Activated naive CD4-positive, alpha-beta T cell treated with anti-CD3 and anti-CD28 coated beads, Interleukin-2, amount 10 ng/mL, durations not matched to agents 7 days and 5 days (primary cell): ENCODE data around the gene LLGL2.
"Not testable (repeated sequence)": the region's sequence is repeated elsewhere in the genome, so short reads cannot be mapped to it uniquely, and the experiment has no call there.

Experiments used
- CTCF ChIA-PET: fragments of 350-600 bp; sonication (Branson Sonifier 250); formaldehyde crosslinking; loops from one replicate; lab custom pipeline; 2021; ENCODE audit warnings: antibody characterized with exemption; lab: Charles Lee
- DNase-seq: peaks from one replicate; pipeline ENCODE4 v3.0.0-alpha.2; 2020
- H3K27ac Mint-ChIP-seq: one replicate; pipeline ENCODE4 v1.8.0; 2021; ENCODE audit warnings: mild to moderate bottlenecking, moderate library complexity, mixed read lengths
- H3K27me3 Mint-ChIP-seq: one replicate; pipeline ENCODE4 v1.8.0; 2021; ENCODE audit warnings: mild to moderate bottlenecking, mixed read lengths
- H3K36me3 Mint-ChIP-seq: one replicate; pipeline ENCODE4 v1.8.0; 2021; ENCODE audit warnings: mixed read lengths
- H3K4me1 Mint-ChIP-seq: one replicate; pipeline ENCODE4 v1.8.0; 2021; ENCODE audit warnings: mixed read lengths
- H3K4me3 Mint-ChIP-seq: one replicate; pipeline ENCODE4 v1.8.0; 2021; ENCODE audit warnings: mild to moderate bottlenecking, moderate library complexity, mixed read lengths
- H3K9me3 Mint-ChIP-seq: one replicate; pipeline ENCODE4 v1.8.0; 2021; ENCODE audit warnings: mixed read lengths

LLGL2 gene, protein sequence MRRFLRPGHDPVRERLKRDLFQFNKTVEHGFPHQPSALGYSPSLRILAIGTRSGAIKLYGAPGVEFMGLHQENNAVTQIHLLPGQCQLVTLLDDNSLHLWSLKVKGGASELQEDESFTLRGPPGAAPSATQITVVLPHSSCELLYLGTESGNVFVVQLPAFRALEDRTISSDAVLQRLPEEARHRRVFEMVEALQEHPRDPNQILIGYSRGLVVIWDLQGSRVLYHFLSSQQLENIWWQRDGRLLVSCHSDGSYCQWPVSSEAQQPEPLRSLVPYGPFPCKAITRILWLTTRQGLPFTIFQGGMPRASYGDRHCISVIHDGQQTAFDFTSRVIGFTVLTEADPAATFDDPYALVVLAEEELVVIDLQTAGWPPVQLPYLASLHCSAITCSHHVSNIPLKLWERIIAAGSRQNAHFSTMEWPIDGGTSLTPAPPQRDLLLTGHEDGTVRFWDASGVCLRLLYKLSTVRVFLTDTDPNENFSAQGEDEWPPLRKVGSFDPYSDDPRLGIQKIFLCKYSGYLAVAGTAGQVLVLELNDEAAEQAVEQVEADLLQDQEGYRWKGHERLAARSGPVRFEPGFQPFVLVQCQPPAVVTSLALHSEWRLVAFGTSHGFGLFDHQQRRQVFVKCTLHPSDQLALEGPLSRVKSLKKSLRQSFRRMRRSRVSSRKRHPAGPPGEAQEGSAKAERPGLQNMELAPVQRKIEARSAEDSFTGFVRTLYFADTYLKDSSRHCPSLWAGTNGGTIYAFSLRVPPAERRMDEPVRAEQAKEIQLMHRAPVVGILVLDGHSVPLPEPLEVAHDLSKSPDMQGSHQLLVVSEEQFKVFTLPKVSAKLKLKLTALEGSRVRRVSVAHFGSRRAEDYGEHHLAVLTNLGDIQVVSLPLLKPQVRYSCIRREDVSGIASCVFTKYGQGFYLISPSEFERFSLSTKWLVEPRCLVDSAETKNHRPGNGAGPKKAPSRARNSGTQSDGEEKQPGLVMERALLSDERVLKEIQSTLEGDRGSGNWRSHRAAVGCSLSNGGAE

GRCh38 chr17:75524970-75525805 lies at the start of gene LLGL2:
LLGL2 (plus strand) TSS chr17:75525697; CDS start chr17:75543427, 17,730 bp downstream.
- peaks cover 16% of the 10 kb centered on the region for H3K27me3 Mint-ChIP-seq
- CTCF ChIA-PET: interaction anchor here (1.1 kb wide), 1 partner anchor 285 kb away, joined by 3 read pairs; no protein-coding TSS in a partner anchor
- peak within 1 kb of the TSS; percentile 73 for H3K4me3 Mint-ChIP-seq
- DNase-seq: peak; percentile 87
- peaks cover 14% of the 10 kb centered on the region for H3K4me1 Mint-ChIP-seq
- H3K9me3 Mint-ChIP-seq: no peaks in the 10 kb centered on the region
- H3K27ac Mint-ChIP-seq: no peak within 1 kb of the TSS
- H3K36me3 Mint-ChIP-seq: peaks cover 17% of the 10 kb centered on the region

DNA sequence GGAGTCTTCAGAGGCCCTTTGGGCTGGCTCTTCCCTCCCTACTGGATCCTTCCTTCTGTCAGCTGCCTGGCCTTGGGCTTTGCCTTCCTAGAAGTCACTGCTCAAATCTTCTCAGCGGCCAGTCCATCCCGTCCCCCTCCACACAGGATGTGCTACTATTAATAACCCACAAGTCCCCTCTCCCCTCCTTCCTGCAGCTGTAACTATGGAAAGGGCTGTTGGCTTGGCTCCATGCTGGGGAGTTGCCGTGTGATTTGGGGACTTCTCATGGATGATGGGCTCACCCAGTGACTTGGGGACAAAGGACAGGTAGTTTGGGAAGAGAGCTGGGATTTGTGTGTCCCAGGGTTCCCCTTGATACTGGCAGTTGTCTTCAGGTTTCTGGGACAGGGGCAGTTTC lies 49.6 kb upstream of the LLGL2 start:
- H3K4me3 Mint-ChIP-seq: no peak overlapping the region
- peaks cover 15% of the 10 kb centered on the region for H3K36me3 Mint-ChIP-seq
- CTCF ChIA-PET: no interaction called here
- H3K4me1 Mint-ChIP-seq: no peaks in the 10 kb centered on the region
- H3K27me3 Mint-ChIP-seq: no peaks in the 10 kb centered on the region
- H3K27ac Mint-ChIP-seq: no peak overlapping the region
- no peaks in the 10 kb centered on the region for H3K9me3 Mint-ChIP-seq
- no peak for DNase-seq

GRCh38 chr17:75476271-75476671 lies 49.2 kb upstream of the LLGL2 start:
- H3K36me3 Mint-ChIP-seq: peaks cover 15% of the 10 kb centered on the region
- H3K4me3 Mint-ChIP-seq: no peak overlapping the region
- no peak for DNase-seq

GRCh38 chr17:75476752-75477489 lies 48.6 kb upstream of the LLGL2 start:
- H3K27me3 Mint-ChIP-seq: no peaks in the 10 kb centered on the region
- H3K9me3 Mint-ChIP-seq: no peaks in the 10 kb centered on the region
- H3K4me3 Mint-ChIP-seq: no peak overlapping the region
- no peaks in the 10 kb centered on the region for H3K4me1 Mint-ChIP-seq
- peaks cover 13% of the 10 kb centered on the region for H3K36me3 Mint-ChIP-seq
- H3K27ac Mint-ChIP-seq: no peak overlapping the region
- DNase-seq: no peak
- CTCF ChIA-PET: no interaction called here

More at GRCh38 chr17:75476271-75476671, 49.2 kb upstream of the LLGL2 start:
- CTCF ChIA-PET: no interaction called here
- Mint-ChIP-seq H3K4me1 (no peaks in the 10 kb centered on the region), H3K27ac (no peak overlapping the region), H3K27me3 (no peaks in the 10 kb centered on the region), H3K9me3 (no peaks in the 10 kb centered on the region)

DNA sequence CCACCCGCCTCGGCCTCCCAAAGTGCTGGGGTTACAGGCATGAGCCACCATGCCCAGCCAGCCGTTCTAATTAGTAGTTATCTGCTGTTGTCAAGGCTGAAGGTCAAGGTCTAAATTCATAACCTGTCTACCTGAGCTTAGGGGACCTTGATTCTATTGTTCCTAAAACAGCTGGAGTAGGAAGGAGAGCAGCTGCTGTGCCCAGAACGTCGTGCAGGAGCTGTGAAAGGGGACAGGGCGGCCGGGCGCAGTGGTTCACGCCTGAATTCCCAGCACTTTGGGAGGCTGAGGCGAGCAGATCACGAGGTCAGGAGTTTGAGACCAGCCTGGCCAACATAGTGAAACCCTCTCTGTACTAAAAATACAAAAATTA lies 48.0 kb upstream of the LLGL2 start:
- H3K9me3 Mint-ChIP-seq, CTCF ChIA-PET, DNase-seq, H3K4me3 Mint-ChIP-seq, H3K4me1 Mint-ChIP-seq, H3K36me3 Mint-ChIP-seq, H3K27ac Mint-ChIP-seq, H3K27me3 Mint-ChIP-seq: not testable (repeated sequence)

DNA sequence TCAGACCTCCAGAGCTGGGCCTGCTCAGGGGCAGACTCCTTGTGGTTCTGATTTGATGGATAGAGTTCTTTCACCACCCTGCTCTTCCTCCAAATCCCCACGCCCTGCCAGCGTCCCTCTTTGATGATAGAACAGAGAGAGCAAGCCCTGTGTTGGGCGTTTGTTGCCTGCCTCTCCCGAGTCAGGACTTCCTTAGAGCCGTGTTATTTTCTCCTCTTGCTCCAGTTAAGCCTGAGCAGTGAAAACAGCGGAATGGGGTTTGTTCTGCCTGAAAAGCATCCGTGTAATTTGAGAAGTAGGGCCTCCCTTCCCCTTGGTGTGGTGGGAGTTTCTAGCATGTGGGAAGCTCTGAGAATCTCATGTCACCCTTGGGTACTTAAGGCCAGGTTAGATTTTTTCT lies 47.0 kb upstream of the LLGL2 start:
- Mint-ChIP-seq H3K9me3 (no peaks in the 10 kb centered on the region), H3K36me3 (peaks cover 5% of the 10 kb centered on the region), H3K27ac (no peak overlapping the region), H3K4me3 (no peak overlapping the region), H3K4me1 (no peaks in the 10 kb centered on the region), H3K27me3 (no peaks in the 10 kb centered on the region)
- DNase-seq: no peak
- CTCF ChIA-PET: no interaction called here

DNA sequence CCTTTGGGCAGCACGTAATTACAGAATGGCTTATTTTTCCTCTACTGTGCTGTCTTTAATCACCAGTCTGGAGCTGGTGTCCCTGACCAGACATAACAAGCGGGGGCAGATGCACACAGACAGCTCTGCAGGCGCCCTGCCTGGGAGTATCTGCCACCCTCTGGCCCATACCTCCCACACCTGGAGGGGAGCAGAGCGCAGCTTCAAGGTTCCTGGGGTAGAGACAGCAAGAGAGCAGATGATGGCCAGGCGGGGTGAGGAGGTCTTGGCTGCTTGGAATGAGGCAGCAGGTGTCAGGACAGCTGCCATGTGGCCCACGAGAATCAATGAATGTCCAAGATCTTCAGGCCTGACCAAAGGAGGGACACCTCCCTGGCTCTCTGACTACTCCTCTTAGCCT lies 45.2 kb upstream of the LLGL2 start:
- Mint-ChIP-seq H3K4me1 (peaks cover 2% of the 10 kb centered on the region), H3K27ac (no peak overlapping the region), H3K9me3 (no peaks in the 10 kb centered on the region), H3K4me3 (no peak overlapping the region), H3K27me3 (no peaks in the 10 kb centered on the region), H3K36me3 (peaks cover 7% of the 10 kb centered on the region)
- no peak for DNase-seq
- CTCF ChIA-PET: interaction anchor here (1.0 kb wide), 1 partner anchor 23 kb away, joined by 3 read pairs; no protein-coding TSS in a partner anchor

DNA sequence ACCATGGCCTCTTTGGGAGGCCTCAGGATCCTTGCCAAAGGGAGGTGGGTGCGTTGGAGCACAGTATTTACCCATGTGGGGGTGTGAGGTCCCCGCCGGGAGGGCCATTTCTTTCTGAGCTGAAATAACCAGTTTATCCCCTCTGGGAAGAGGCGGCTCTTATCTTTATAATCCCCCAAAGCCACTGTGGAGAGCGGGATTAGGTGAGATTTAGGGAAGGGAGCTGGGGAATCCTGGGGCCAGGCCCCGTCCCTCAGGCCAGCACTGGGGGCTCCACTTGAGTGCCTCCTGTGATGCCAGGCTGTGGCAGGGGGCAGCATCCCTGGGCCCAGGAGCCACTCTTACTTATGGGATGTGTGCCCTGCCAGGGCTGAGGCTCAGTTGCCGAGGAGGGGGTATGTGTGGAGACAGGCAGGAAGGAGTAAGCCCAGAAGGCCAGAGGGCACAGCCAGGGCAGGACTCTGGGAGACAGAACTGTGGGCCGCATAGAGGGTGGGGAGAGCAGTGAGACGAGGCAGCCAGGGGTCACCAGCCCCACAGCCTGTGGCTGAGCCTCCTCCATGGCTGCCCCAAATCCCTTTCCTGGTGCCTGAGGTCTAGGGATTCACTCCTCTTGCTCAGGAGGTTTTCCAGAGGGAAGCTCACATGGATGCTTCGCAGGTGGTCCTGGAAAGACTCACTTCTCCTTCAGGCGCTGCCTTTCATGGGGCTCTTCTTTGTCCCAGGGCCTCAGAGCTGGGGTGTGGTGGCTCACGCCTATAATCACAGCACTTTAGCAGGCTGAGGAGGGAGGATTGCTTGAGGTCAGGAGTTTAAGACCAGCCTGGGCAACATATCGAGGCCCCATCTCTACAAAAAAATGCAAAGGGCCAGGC lies 44.1 kb upstream of the LLGL2 start:
- peaks cover 7% of the 10 kb centered on the region for H3K4me1 Mint-ChIP-seq
- H3K36me3 Mint-ChIP-seq: peaks cover 10% of the 10 kb centered on the region
- DNase-seq: no peak
- H3K9me3 Mint-ChIP-seq: no peaks in the 10 kb centered on the region
- H3K27me3 Mint-ChIP-seq: no peaks in the 10 kb centered on the region
- H3K27ac Mint-ChIP-seq: no peak overlapping the region
- H3K4me3 Mint-ChIP-seq: no peak overlapping the region
- CTCF ChIA-PET: no interaction called here

DNA sequence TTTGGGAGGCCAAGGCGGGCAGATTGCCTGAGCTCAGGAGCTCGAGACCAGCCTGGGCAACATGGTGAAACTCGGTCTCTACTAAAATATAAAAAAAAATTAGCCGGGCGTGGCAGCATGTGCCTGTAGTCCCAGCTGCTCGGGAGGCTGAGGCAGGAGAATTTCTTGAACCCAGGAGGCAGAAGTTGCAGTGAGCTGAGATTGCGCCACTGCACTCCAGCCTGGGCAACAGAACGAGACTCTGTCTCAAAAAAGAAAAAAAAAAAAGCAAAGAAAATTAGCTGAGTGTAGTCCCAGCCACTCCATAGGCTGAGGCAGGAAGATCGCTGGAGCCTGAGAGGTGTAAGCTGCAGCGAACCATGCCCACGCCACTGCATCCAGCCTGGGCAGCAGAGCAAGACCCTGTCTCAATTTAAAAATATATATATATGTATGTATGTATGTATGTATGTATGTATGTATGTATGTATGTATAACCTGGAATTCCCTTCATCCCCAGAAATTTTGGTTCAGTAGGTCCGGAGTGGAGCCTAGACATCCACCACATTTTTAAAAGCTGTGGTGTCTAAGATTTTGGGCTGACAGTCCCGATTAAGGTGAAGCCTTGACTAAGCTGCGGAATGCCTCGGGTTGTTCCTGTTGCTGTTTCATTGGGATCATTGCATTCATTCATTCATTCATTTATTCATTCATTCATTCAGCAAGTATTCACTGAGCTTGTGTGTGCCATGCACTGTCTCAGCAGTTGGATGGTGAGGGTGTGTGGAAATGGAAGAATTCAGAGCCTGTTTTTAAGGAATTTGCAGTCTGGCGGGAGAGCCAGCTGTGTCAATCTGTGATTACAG lies 43.2 kb upstream of the LLGL2 start:
- Mint-ChIP-seq H3K4me1 (peaks cover 16% of the 10 kb centered on the region), H3K9me3 (no peaks in the 10 kb centered on the region), H3K27me3 (no peaks in the 10 kb centered on the region), H3K4me3 (no peak overlapping the region), H3K27ac (no peak overlapping the region), H3K36me3 (peaks cover 14% of the 10 kb centered on the region)
- DNase-seq: no peak
- CTCF ChIA-PET: no interaction called here

DNA sequence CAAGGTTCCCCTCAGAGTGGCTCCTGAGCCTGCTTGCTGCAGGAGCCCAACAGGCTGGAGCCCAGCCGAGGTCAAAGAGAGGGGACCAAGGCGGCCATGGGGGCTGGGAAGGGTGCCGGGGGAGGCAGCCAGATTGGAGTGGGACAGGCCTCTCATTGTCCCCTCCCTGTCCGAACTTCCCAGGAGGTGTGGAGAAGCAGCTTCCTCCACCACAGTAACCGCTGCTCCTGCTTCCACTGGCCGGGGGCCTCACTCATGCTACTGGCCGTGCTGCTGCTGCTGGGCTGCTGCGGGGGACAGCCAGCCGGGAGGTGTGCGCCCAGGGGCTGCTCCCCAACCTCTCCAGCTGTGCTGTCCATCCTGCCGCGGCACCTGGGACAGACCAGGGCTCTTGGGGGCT lies 39.8 kb upstream of the LLGL2 start:
- CTCF ChIA-PET: no interaction called here
- H3K4me3 Mint-ChIP-seq: no peak overlapping the region
- no peaks in the 10 kb centered on the region for H3K27me3 Mint-ChIP-seq
- no peak overlapping the region for H3K27ac Mint-ChIP-seq
- H3K9me3 Mint-ChIP-seq: no peaks in the 10 kb centered on the region
- H3K4me1 Mint-ChIP-seq: peaks cover 29% of the 10 kb centered on the region
- DNase-seq: no peak
- H3K36me3 Mint-ChIP-seq: peaks cover 17% of the 10 kb centered on the region

DNA sequence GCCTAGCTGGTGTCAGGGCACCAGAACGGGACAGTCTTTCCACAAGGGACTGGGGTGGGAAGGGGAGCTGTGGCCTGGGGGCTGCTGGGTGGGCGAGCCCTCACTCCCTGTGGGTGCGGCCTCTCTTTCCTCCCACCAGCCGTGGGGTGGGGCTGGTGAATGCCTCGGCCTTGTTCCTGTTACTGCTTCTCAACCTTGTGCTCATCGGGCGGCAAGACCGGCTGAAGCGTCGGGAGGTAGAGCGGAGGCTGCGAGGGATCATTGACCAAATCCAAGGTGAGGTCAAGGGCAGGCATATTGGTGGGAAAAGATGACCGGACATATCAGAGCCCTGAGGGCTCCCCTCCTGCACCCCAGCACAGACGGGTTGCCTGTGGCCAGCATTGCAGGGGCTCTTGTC lies 39.3 kb upstream of the LLGL2 start:
- no peak overlapping the region for H3K4me3 Mint-ChIP-seq
- peak overlapping the region; percentile 93 for H3K27ac Mint-ChIP-seq
- no peak for DNase-seq
- H3K27me3 Mint-ChIP-seq: no peaks in the 10 kb centered on the region
- H3K36me3 Mint-ChIP-seq: peaks cover 17% of the 10 kb centered on the region
- CTCF ChIA-PET: interaction anchor here (1.2 to 1.8 kb wide), 2 partner anchors 30 to 59 kb away, joined by 4 read pairs; partner anchors contain the start of gene TMEM94
- H3K4me1 Mint-ChIP-seq: peaks cover 29% of the 10 kb centered on the region
- H3K9me3 Mint-ChIP-seq: no peaks in the 10 kb centered on the region

GRCh38 chr17:75486951-75487350 lies 38.5 kb upstream of the LLGL2 start:
- Mint-ChIP-seq H3K27me3 (no peaks in the 10 kb centered on the region), H3K4me3 (peak overlapping the region; percentile 19), H3K4me1 (peaks cover 29% of the 10 kb centered on the region), H3K27ac (peak overlapping the region; percentile 93), H3K9me3 (no peaks in the 10 kb centered on the region), H3K36me3 (peaks cover 18% of the 10 kb centered on the region)
- DNase-seq: no peak
- CTCF ChIA-PET: interaction anchor here (1.2 to 1.8 kb wide), 4 partner anchors 9 to 60 kb away, joined by 3 to 4 read pairs (median 4); partner anchors contain the start of gene TMEM94
